GM13976 (cell line): ENCODE measurements around the gene PARPBP.

Experiments
- DNase-seq: peaks from one replicate; pipeline ENCODE4 v3.0.0; 2012; ENCODE audit warnings: low spot score
- in situ Hi-C: fragments of 300-500 bp; cut with MboI; formaldehyde crosslinking; loops from one replicate; pipeline ENCODE4 v1.12.0; 2022; ENCODE audit warnings: low sequenced_read_pairs, mixed read lengths, inconsistent platforms; ENCODE audit not compliant: unreplicated experiment
- TF ChIP-seq, protein P1 (sequence below): IDR thresholded peaks from 2 replicates; pipeline ENCODE4 v1.5.1; 2012; ENCODE audit warnings: borderline replicate concordance, mild to moderate bottlenecking; ENCODE audit not compliant: insufficient read depth; ENCODE audit errors: extremely low read depth, missing control alignments, control extremely low read depth

PARPBP gene

DNA sequence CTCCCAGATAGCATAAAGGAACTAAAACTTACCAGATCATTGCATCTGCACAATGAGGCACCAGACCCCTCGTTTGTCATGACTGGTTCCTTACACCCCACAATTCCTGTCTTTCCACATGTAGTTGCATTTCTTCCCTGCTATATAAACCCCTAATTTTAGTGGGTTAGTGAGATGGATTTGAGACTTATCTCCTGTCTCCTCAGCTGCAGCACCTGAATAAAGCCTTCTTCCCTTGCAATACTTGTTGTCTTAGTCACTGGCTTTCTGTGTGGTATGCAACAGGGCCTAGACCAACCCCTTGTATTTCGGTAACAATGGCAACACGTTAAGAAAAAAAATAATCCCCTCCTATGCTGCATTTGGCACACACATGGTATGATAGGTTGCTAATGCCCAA lies 13.1 kb upstream of the PARPBP start:
- TF ChIP-seq, protein P1, sequence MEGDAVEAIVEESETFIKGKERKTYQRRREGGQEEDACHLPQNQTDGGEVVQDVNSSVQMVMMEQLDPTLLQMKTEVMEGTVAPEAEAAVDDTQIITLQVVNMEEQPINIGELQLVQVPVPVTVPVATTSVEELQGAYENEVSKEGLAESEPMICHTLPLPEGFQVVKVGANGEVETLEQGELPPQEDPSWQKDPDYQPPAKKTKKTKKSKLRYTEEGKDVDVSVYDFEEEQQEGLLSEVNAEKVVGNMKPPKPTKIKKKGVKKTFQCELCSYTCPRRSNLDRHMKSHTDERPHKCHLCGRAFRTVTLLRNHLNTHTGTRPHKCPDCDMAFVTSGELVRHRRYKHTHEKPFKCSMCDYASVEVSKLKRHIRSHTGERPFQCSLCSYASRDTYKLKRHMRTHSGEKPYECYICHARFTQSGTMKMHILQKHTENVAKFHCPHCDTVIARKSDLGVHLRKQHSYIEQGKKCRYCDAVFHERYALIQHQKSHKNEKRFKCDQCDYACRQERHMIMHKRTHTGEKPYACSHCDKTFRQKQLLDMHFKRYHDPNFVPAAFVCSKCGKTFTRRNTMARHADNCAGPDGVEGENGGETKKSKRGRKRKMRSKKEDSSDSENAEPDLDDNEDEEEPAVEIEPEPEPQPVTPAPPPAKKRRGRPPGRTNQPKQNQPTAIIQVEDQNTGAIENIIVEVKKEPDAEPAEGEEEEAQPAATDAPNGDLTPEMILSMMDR, result no peak
- in situ Hi-C loops, result no loop called here
- no peak for DNase-seq

DNA sequence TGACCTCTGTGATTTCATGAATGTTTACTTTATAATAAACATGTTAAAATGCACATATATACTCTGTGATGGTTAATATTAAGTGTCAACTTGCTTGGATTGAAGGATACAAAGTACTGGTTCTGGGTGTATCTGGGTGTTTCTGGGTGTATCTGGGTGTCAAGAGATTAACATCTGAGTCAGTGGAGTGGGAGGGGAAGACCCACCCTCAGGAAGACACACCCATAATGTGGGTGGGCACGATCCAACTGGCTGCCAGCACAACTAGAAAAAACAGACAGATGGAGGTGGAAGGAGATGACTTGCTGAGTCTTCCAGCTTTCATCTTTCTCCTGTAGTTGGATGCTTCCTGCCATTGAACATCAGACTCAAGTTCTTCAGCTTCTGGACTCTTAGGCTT lies 12.0 kb upstream of the PARPBP start:
- in situ Hi-C loops, result no loop called here
- DNase-seq, result no peak
- TF ChIP-seq, protein P1, result no peak

DNA sequence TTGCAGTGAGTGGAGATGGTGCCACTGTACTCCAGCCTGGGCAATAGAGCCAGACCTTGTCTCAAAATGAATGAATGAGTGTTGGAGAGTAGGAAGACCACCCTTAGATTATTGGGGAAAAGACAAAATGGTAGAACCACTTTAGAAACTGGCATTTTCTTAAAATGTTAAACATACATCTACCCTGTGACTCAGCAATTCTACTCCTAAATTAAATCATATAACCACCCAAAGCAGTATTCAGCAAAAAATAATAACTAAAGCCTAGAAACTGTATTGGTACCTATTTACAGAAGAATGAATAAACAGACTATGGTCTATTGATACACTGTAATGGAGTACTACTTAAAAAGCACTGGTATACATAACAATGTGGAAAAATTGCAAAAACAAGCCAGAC lies 9.2 kb upstream of the PARPBP start:
- in situ Hi-C loops, result no loop called here
- no peak for DNase-seq
- TF ChIP-seq, protein P1, result no peak

GRCh38 chr12:102114212-102114611 lies 5.8 kb upstream of the PARPBP start:
- TF ChIP-seq, protein P1, result no peak
- in situ Hi-C loops, result no loop called here
- no peak for DNase-seq

DNA sequence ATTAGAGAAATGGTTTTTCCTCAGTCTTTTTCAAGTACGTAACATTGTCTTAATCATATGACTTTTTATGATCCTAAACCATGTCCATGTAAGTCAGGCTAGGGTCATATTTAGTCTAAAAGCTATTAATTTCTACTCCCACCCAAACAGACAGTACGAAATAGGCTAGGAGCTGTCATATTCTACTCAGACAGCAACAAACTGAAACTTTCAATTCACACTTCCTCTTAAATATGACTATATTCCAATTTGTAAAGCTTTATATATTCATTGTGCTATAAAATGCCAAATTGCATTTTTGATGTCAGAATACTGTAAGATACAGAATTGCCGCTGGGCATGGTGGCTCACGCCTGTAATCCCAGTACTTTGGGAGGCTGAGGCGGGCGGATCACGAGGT lies 3.6 kb upstream of the PARPBP start:
- DNase-seq, result no peak
- TF ChIP-seq, protein P1, result no peak
- in situ Hi-C loops, result no loop called here

DNA sequence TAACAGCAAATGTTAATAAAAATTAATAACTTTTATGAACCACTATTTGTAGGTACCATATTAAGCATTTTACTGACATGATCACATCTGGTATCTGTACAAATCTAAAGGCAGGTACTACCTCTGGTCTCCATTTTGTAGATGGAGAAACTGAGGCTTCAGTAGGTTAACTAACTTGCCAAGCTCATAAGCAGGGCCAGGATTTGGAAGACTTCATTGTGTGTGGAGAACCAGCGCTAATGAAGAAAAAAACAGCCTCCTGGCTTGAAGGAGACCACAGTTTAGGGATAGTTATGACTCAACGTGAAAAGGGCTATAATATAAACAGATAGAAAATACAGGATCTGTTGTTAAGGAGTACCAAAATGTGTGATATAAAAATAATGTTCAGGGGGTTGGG lies 1.1 kb upstream of the PARPBP start:
- TF ChIP-seq, protein P1, result no peak
- no peak for DNase-seq
- in situ Hi-C loops, result no loop called here

DNA sequence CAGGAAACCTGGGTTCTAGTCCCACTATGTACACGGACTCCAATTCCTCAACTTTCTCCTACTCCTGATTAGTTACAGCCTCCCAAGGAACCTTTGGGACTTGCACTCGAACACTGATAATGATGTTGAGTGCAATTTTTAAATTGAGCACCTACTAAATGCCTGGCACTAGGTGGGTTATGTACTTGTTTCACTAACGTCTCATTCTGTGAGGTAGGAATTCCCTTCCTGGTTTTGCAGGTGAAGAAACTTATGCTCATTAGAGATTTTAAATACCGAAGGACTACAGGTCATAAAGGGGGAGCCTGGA lies 536 bp downstream of the PARPBP start:
- DNase-seq, result no peak
- TF ChIP-seq, protein P1, result no peak
- in situ Hi-C loops, result no loop called here
